GM13976 (cell line): Measurements from ENCODE around the gene CTR9.

Source experiments
- DNase-seq: peaks from one replicate; pipeline ENCODE4 v3.0.0; 2012; ENCODE audit warnings: low spot score
- CTCF ChIP-seq: IDR thresholded peaks from 2 replicates; pipeline ENCODE4 v1.5.1; 2012; ENCODE audit warnings: borderline replicate concordance, mild to moderate bottlenecking; ENCODE audit not compliant: insufficient read depth; ENCODE audit errors: extremely low read depth, missing control alignments, control extremely low read depth
- in situ Hi-C: fragments of 300-500 bp; cut with MboI; formaldehyde crosslinking; loops from one replicate; pipeline ENCODE4 v1.12.0; 2022; ENCODE audit warnings: low sequenced_read_pairs, mixed read lengths, inconsistent platforms; ENCODE audit not compliant: unreplicated experiment

The CTR9 gene

GRCh38 chr11:10823152-10823579 lies 72.1 kb downstream of the CTR9 start:
- no peak for TF ChIP-seq CTCF
- no peak for DNase-seq
- in situ Hi-C loops = no loop called here

GRCh38 chr11:10824888-10825287 lies 73.8 kb downstream of the CTR9 start:
- in situ Hi-C loops = no loop called here
- peak; percentile 32 for DNase-seq
- no peak for TF ChIP-seq CTCF

- DNase-seq = no peak
- TF ChIP-seq CTCF = no peak
- in situ Hi-C loops = no loop called here
These were observed 77.4 kb downstream of the CTR9 start for GRCh38 chr11:10828402-10828801.

GRCh38 chr11:10829139-10829538 lies 78.1 kb downstream of the CTR9 start:
- no peak for TF ChIP-seq CTCF
- in situ Hi-C loops = no loop called here
- DNase-seq = no peak
